A673 (cell line): ENCODE data around the gene MAPK4. TPM values are rescaled to one million over a fixed set of nuclear protein-coding genes. Genes with fewer than 3 reads are reported as not detected.

ENCODE experiments used
- BruUV-seq: library from RNA; stranded (reverse); fragments of 400-500 nt; replicated peaks from 2 replicates; lab custom pipeline; 2021; lab: Mats Ljungman, UMichigan
- CTCF ChIA-PET: fragments of 300-600 bp; sonication (Branson Sonifier 250); formaldehyde crosslinking; loops from one replicate; lab custom pipeline; 2022; ENCODE audit warnings: antibody characterized with exemption; lab: Charles Lee
- POLR2A ChIA-PET: fragments of 300-600 bp; sonication (Branson Sonifier 250); formaldehyde crosslinking; loops from one replicate; lab custom pipeline; 2022; ENCODE audit warnings: antibody characterized with exemption; ENCODE audit not compliant: low non-redundant PET; lab: Charles Lee
- DNase-seq: peaks from one replicate; pipeline ENCODE4 v3.0.0-alpha.2; 2015; ENCODE audit warnings: low spot score
- H3K27ac ChIP-seq: fragments of 200-600 bp; sonication (generic); 2 replicates; pipeline ENCODE4 v1.5.1; 2016; ENCODE audit warnings: mixed run types, low read depth, mild to moderate bottlenecking, mixed read lengths, antibody characterized with exemption, low read length; ENCODE audit not compliant: poor library complexity, severe bottlenecking
- H3K27me3 ChIP-seq: fragments of 200-600 bp; sonication (generic); replicated peaks from 2 replicates; pipeline ENCODE4 v1.6.1; 2017; ENCODE audit warnings: mixed run types, low read depth, mild to moderate bottlenecking, mixed read lengths, antibody characterized with exemption, low read length; ENCODE audit not compliant: insufficient read depth, poor library complexity
- H3K36me3 ChIP-seq: fragments of 200-600 bp; sonication (generic); 2 replicates; pipeline ENCODE4 v1.6.1; 2016; ENCODE audit warnings: mixed run types, mild to moderate bottlenecking, mixed read lengths, antibody characterized with exemption, low read length; ENCODE audit not compliant: insufficient read depth, poor library complexity, severe bottlenecking
- H3K4me1 ChIP-seq: fragments of 200-600 bp; sonication (generic); 2 replicates; pipeline ENCODE4 v1.6.1; 2017; ENCODE audit warnings: mixed run types, mild to moderate bottlenecking, mixed read lengths, antibody characterized with exemption, low read length; ENCODE audit not compliant: insufficient read depth, poor library complexity, severe bottlenecking
- H3K4me3 ChIP-seq: fragments of 200-600 bp; sonication (generic); 2 replicates; pipeline ENCODE4 v1.5.1; 2016; ENCODE audit warnings: low read depth, mixed run types, mild to moderate bottlenecking, mixed read lengths, low read length; ENCODE audit not compliant: poor library complexity, severe bottlenecking
- H3K9me3 ChIP-seq: fragments of 200-600 bp; sonication (generic); 2 replicates; pipeline ENCODE4 v1.6.1; 2016; ENCODE audit warnings: mixed run types, low read depth, mild to moderate bottlenecking, mixed read lengths, antibody characterized with exemption, low read length; ENCODE audit not compliant: poor library complexity, severe bottlenecking
- CTCF ChIP-seq: fragments of 300-800, 200-600 bp; sonication (generic); conservative IDR thresholded peaks from 2 replicates; pipeline ENCODE4 v1.5.1; 2017; ENCODE audit warnings: low read depth, mild to moderate bottlenecking, antibody characterized with exemption, low read length, moderate library complexity, mixed read lengths
- EZH2 ChIP-seq: fragments of 200-600 bp; sonication (generic); IDR thresholded peaks from 2 replicates; pipeline ENCODE4 v1.6.1; 2017; ENCODE audit warnings: borderline replicate concordance, low read depth, mild to moderate bottlenecking, mixed read lengths, antibody characterized with exemption, low read length; ENCODE audit not compliant: poor library complexity, severe bottlenecking
- intact Hi-C: fragments of 100-400 bp; cut with micrococcal nuclease; formaldehyde crosslinking; loops from one replicate; pipeline ENCODE4 v1.10.0; 2022; ENCODE audit not compliant: unreplicated experiment
- total RNA-seq: library from RNA; stranded (reverse); gene quantifications from 2 replicates; pipeline ENCODE4 v1.2.3, GENCODE V29; 2021

MAPK4 gene
- total RNA-seq, 1 experiment from 2014 or later = 0.62 TPM

- H3K9me3 ChIP-seq = no peaks in the 10 kb centered on the region
- H3K27ac ChIP-seq = no peak overlapping the region
- no peak for DNase-seq
- BruUV-seq = no TSS peak
- H3K27me3 ChIP-seq = no peaks in the 10 kb centered on the region
- H3K4me3 ChIP-seq = no peak overlapping the region
- no peaks in the 10 kb centered on the region for H3K4me1 ChIP-seq
- intact Hi-C loops = no loop called here
- CTCF ChIA-PET = no interaction called here
- no peaks in the 10 kb centered on the region for H3K36me3 ChIP-seq
- POLR2A ChIA-PET = no interaction called here
- no peak for TF ChIP-seq CTCF
- no peak for TF ChIP-seq EZH2
Measured at GRCh38 chr18:50720325-50720674, 160.4 kb downstream of the MAPK4 start.

- no peak for DNase-seq
- no peaks in the 10 kb centered on the region for H3K4me1 ChIP-seq
- intact Hi-C loops = no loop called here
- CTCF ChIA-PET = no interaction called here
- H3K9me3 ChIP-seq = no peaks in the 10 kb centered on the region
- no peak overlapping the region for H3K4me3 ChIP-seq
- H3K27me3 ChIP-seq = no peaks in the 10 kb centered on the region
- no peak for TF ChIP-seq EZH2
- TF ChIP-seq CTCF = no peak
- no peaks in the 10 kb centered on the region for H3K36me3 ChIP-seq
- POLR2A ChIA-PET = no interaction called here
- BruUV-seq = no TSS peak
- H3K27ac ChIP-seq = no peak overlapping the region
Measured at GRCh38 chr18:50721006-50721405, 161.1 kb downstream of the MAPK4 start.

GRCh38 chr18:50721451-50722120 lies 161.7 kb downstream of the MAPK4 start:
- CTCF ChIA-PET = no interaction called here
- H3K27ac ChIP-seq = no peak overlapping the region

More at GRCh38 chr18:50721451-50722120, 161.7 kb downstream of the MAPK4 start:
- H3K27me3 ChIP-seq = no peaks in the 10 kb centered on the region
- POLR2A ChIA-PET = no interaction called here
- no peaks in the 10 kb centered on the region for H3K9me3 ChIP-seq
- TF ChIP-seq CTCF (no peak), EZH2 (no peak)
- no peaks in the 10 kb centered on the region for H3K4me1 ChIP-seq
- H3K36me3 ChIP-seq = no peaks in the 10 kb centered on the region
- intact Hi-C loops = no loop called here
- no TSS peak for BruUV-seq
- H3K4me3 ChIP-seq = no peak overlapping the region
- no peak for DNase-seq
